GM12864 (cell line): Measurements from ENCODE around the gene ZNF44.

Source experiments
- DNase-seq: peaks from one replicate; pipeline ENCODE4 v3.0.0-alpha.2; 2011; ENCODE audit warnings: low read depth
- H3K4me3 ChIP-seq: 2 replicates; pipeline ENCODE4 v1.5.1; 2011; ENCODE audit warnings: mild to moderate bottlenecking, low read depth, low read length, control low read depth
- TF ChIP-seq, protein P1 (sequence below): IDR thresholded peaks from 2 replicates; pipeline ENCODE4 v1.5.1; 2011; ENCODE audit warnings: low read depth, mild to moderate bottlenecking, moderate library complexity, low read length, control low read depth, inconsistent platforms; ENCODE audit errors: missing control alignments

Gene ZNF44

DNA sequence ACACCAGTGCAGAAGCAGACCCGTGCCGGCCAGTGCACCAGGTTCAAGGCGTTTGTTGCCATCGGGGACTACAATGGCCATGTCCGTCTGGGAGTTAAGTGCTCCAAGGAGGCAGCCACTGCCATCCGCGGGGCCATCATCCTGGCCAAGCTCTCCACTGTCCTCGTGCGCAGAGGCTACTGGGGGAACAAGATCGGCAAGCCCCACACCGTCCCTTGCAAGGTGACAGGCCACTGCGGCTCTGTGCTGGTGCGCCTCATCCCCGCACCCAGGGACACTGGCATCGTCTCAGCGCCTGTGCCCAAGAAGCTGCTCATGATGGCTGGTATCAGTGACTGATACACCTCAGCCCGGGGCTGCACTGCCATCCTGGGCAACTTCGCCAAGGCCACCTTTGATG, 10.1 kb downstream of the ZNF44 start:
- no peak for DNase-seq
- TF ChIP-seq, protein P1, sequence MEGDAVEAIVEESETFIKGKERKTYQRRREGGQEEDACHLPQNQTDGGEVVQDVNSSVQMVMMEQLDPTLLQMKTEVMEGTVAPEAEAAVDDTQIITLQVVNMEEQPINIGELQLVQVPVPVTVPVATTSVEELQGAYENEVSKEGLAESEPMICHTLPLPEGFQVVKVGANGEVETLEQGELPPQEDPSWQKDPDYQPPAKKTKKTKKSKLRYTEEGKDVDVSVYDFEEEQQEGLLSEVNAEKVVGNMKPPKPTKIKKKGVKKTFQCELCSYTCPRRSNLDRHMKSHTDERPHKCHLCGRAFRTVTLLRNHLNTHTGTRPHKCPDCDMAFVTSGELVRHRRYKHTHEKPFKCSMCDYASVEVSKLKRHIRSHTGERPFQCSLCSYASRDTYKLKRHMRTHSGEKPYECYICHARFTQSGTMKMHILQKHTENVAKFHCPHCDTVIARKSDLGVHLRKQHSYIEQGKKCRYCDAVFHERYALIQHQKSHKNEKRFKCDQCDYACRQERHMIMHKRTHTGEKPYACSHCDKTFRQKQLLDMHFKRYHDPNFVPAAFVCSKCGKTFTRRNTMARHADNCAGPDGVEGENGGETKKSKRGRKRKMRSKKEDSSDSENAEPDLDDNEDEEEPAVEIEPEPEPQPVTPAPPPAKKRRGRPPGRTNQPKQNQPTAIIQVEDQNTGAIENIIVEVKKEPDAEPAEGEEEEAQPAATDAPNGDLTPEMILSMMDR, result no peak
- no peak overlapping the region for H3K4me3 ChIP-seq

- TF ChIP-seq, protein P1, result no peak
- DNase-seq, result no peak
- H3K4me3 ChIP-seq, result no peak overlapping the region
These were observed 10.5 kb downstream of the ZNF44 start for GRCh38 chr19:12284226-12284625.

GRCh38 chr19:12278713-12279112, 16.0 kb downstream of the ZNF44 start:
- DNase-seq, result no peak
- TF ChIP-seq, protein P1, result no peak
- no peak overlapping the region for H3K4me3 ChIP-seq

DNA sequence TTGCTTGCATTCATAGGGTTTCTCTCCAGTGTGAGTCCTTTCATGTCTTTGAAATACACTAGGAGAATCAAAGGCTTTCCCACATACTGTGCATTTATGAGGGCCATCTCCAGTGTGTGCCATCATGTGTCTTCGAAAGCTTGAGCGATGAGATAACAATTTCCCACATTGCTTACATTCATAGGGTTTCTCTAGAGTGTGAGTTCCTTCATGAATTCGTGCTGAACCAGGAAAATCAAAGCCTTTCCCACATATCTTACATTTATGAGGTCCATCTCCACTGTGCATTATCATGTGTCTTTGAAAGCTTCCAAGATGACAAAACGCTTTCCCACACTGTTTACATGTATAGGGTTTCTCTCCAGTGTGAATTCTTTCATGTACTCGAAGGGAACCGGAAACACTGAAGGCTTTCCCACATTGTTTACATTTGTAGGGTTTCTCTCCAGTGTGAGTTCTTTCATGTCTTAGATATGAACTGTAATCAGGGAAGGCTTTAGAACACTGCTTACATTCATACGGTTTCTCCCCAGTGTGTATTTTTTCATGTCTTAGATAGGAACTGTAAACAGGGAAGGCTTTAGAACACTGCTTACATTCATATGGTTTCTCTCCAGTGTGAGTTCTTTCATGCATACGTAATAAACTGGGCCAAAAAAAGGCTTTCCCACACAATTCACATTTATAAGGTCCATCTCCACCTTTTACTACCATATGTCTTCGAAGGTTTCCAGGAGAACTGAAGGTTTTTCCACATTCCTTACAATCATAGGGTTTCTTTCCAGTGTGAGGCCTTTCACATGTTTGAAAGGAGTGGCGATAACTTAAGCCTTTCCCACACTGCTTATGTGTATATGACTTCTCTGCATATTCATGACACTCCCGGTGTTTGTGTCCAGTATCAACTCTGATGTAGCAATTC, 21.4 kb downstream of the ZNF44 start:
- H3K4me3 ChIP-seq, result no peak overlapping the region
- TF ChIP-seq, protein P1, result no peak
- no peak for DNase-seq

DNA sequence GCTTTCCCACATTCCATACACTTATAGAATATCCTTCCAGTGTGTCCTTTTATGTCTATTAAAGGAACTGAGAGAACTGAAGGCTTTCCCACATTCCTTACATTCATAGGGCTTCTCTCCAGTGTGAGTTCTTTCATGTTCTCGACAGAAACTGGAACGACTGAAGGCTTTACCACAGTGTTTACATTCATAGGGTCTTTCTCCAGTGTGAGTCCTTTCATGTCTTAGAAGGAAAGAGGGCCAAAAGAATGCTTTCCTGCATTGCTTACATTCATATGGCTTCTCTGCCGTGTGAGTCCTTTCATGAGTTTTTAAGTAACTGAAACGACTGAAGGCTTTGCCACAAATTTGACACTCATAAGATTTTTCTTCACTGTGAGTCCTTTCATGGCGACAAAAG, 22.3 kb downstream of the ZNF44 start:
- no peak for DNase-seq
- no peak overlapping the region for H3K4me3 ChIP-seq
- TF ChIP-seq, protein P1, result no peak

GRCh38 chr19:12270854-12271253, 23.8 kb downstream of the ZNF44 start:
- no peak overlapping the region for H3K4me3 ChIP-seq
- TF ChIP-seq, protein P1, result no peak
- no peak for DNase-seq
